Measurements from ENCODE around the gene CSTF2. TPM values are rescaled to one million over a fixed set of nuclear protein-coding genes. Genes with fewer than 3 reads are reported as not detected.

CSTF2 gene
- total RNA-seq, 1 donor from 2014 or later, result 7.3 TPM

DNA sequence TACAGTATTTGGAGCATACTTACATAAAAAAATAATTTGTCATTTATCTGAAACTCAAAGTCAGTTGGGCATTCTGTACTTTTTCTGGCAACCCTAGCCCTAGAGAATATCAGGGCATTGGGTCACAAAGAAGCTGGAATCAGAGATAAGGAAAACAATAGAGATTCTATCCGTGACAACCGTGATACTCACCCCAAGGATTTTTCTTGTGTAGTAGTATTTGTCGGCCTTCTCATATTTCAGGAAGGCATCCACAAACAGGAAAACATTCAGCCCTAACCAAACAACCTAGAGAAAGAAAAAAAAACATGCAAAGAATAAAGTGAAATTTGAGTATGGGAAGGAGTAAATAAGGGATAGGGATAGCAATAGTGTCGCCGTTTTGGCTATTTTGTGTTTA, 50.3 kb downstream of the CSTF2 start:
- Histone ChIP-seq H3K27me3 (ENCODE audit: control insufficient read depth in 3 of 3, insufficient read depth in 3 of 3, low read length in 3 of 3) (no peaks in the 10 kb centered on the region), H3K36me3 (ENCODE audit: control insufficient read depth in 3 of 3, insufficient read depth in 3 of 3, low read length in 3 of 3) (no peaks in the 10 kb centered on the region), H3K4me3 (ENCODE audit: low read length in 3 of 3) (no peak overlapping the region), H3K9me3 (ENCODE audit: control insufficient read depth in 3 of 3, low read length in 3 of 3) (no peaks in the 10 kb centered on the region), H3K4me1 (ENCODE audit: control insufficient read depth in 3 of 3, insufficient read depth in 3 of 3, low read length in 3 of 3) (no peaks in the 10 kb centered on the region), H3K9ac (ENCODE audit: low read depth in 1 of 3, low read length in 3 of 3) (no peak overlapping the region), H3K27ac (ENCODE audit: low read depth, low read length) (no peak overlapping the region)

DNA sequence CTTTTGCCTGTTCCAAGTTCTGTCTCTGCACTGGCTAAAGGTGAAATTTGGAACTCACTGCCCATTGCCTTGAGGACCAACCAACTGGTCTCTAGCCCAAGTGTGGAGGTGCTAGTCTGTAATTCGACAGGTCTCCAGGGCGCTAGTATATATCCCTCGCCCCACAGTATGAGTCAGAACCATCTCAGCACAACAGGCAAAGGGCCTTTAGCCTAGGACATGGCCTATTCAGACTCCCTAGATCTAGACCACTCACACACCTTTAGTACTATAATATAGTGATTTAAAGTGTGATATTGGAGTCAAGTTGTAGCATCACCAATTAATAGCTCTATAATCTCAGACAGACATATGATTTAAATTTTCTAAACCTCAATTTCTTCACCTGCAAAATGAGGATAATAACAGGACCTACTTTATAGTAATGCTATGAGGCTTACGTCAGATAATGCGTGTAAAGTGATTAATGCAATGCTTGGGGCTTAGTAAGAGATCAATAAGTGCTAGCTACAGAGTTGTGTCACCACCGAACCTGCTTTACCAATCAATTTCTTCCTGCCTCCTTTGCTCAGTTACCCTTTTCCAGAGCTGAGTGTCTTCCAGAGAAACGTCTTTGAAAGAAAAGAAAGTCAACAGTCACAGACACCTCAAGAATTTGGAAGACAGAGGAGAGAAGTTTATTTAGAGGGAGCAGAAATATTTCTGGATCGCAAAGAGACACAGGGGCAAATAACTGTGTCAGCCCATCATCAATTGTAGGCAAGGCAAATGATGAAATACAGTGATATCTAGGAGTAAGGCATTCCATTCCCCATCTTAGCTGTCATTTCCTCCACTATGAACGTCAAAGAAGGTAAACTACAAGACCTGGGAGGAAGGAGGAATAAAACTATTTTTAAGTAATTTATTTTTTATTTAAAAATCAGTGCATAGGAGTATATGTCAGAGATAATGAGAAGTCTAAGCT, 51.7 kb downstream of the CSTF2 start:
- no peaks in the 10 kb centered on the region for H3K36me3 ChIP-seq (ENCODE audit: control insufficient read depth in 3 of 3, insufficient read depth in 3 of 3, low read length in 3 of 3)
- no peaks in the 10 kb centered on the region for H3K27me3 ChIP-seq (ENCODE audit: control insufficient read depth in 3 of 3, insufficient read depth in 3 of 3, low read length in 3 of 3)
- H3K4me1 ChIP-seq (ENCODE audit: control insufficient read depth in 3 of 3, insufficient read depth in 3 of 3, low read length in 3 of 3), result no peaks in the 10 kb centered on the region
- H3K4me3 ChIP-seq (ENCODE audit: low read length in 3 of 3), result no peak overlapping the region
- H3K9ac ChIP-seq (ENCODE audit: low read depth in 1 of 3, low read length in 3 of 3), result no peak overlapping the region
- H3K27ac ChIP-seq (ENCODE audit: low read depth, low read length), result no peak overlapping the region
- no peaks in the 10 kb centered on the region for H3K9me3 ChIP-seq (ENCODE audit: control insufficient read depth in 3 of 3, low read length in 3 of 3)

DNA sequence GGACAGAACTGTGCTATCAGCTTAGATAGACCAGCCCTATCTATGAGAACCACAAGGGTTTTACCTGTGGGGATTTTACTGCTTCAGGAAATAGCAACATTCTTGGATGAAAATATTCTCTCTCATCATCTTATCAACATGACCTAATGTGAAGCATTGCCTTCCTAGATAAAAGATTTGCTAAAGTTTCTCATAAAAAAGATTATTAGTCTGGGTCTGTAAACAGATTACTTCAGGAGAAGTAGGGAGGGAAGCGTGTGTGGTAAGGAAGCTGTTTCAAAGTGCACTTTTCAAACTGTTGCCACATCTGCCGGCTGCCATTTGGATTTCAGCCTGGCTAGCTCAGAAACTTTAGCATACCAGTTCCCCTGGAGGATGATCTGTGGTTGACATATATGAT, 54.1 kb downstream of the CSTF2 start, which contains the start of gene NOX1:
Gene NOX1 (minus strand): TSS at position 35 of the 400 bp plus-strand sequence. CDS start 220 bp downstream, outside the sequence.
- H3K4me1 ChIP-seq (ENCODE audit: control insufficient read depth in 3 of 3, insufficient read depth in 3 of 3, low read length in 3 of 3), result no peaks in the 10 kb centered on the region
- H3K27ac ChIP-seq (ENCODE audit: low read depth, low read length), result no peak within 1 kb of the TSS
- no peaks in the 10 kb centered on the region for H3K36me3 ChIP-seq (ENCODE audit: control insufficient read depth in 3 of 3, insufficient read depth in 3 of 3, low read length in 3 of 3)
- no peaks in the 10 kb centered on the region for H3K9me3 ChIP-seq (ENCODE audit: control insufficient read depth in 3 of 3, low read length in 3 of 3)
- H3K27me3 ChIP-seq (ENCODE audit: control insufficient read depth in 3 of 3, insufficient read depth in 3 of 3, low read length in 3 of 3), result no peaks in the 10 kb centered on the region
- no peak within 1 kb of the TSS for H3K4me3 ChIP-seq (ENCODE audit: low read length in 3 of 3)
- H3K9ac ChIP-seq (ENCODE audit: low read depth in 1 of 3, low read length in 3 of 3), result no peak within 1 kb of the TSS

DNA sequence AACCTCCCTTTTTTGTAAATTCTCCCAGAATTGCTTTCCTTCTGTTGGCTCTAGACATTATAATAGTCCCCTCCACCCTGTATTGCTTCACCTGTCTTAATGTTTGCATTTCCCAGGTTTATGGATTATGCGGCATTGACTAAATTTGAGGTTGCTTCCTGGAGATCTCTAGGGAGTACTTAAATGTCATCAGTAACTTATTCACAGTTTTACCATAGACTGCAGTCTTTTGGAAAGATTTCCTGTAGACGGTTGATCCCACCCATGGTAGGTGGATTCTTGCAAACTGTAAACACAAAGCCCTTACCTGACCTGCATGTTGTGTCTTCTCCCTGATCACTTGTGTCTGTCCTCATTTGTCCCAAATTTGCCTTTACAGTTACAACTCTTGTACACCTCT, 60.2 kb downstream of the CSTF2 start:
- H3K4me1 ChIP-seq (ENCODE audit: control insufficient read depth in 3 of 3, insufficient read depth in 3 of 3, low read length in 3 of 3), result no peaks in the 10 kb centered on the region
- no peak overlapping the region for H3K27ac ChIP-seq (ENCODE audit: low read depth, low read length)
- no peak overlapping the region for H3K9ac ChIP-seq (ENCODE audit: low read depth in 1 of 3, low read length in 3 of 3)
- H3K9me3 ChIP-seq (ENCODE audit: control insufficient read depth in 3 of 3, low read length in 3 of 3), result no peaks in the 10 kb centered on the region
- no peaks in the 10 kb centered on the region for H3K36me3 ChIP-seq (ENCODE audit: control insufficient read depth in 3 of 3, insufficient read depth in 3 of 3, low read length in 3 of 3)
- no peaks in the 10 kb centered on the region for H3K27me3 ChIP-seq (ENCODE audit: control insufficient read depth in 3 of 3, insufficient read depth in 3 of 3, low read length in 3 of 3)
- no peak overlapping the region for H3K4me3 ChIP-seq (ENCODE audit: low read length in 3 of 3)

DNA sequence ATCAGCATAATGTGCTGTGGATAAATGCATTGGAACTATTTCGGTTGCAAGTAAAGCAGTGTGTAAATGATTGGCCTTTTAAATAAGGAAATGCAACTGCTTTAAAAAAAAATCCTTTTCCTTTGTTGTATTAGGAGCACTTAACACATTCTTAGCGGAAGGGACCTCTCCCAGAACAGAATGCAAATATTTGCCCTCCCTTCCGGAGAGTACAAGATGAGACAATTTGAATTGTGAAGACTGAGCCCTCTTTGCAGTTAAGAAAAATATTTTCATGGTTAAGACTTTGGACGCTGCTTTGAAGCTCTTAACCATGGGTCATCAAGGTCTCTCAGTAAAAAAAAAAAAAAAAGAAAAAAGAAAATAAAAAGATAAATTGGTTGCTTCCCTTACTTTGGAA, 63.5 kb downstream of the CSTF2 start:
- Histone ChIP-seq H3K9ac (ENCODE audit: low read depth in 1 of 3, low read length in 3 of 3) (no peak overlapping the region), H3K36me3 (ENCODE audit: control insufficient read depth in 3 of 3, insufficient read depth in 3 of 3, low read length in 3 of 3) (no peaks in the 10 kb centered on the region), H3K27ac (ENCODE audit: low read depth, low read length) (no peak overlapping the region), H3K4me3 (ENCODE audit: low read length in 3 of 3) (no peak overlapping the region), H3K4me1 (ENCODE audit: control insufficient read depth in 3 of 3, insufficient read depth in 3 of 3, low read length in 3 of 3) (no peaks in the 10 kb centered on the region), H3K27me3 (ENCODE audit: control insufficient read depth in 3 of 3, insufficient read depth in 3 of 3, low read length in 3 of 3) (no peaks in the 10 kb centered on the region), H3K9me3 (ENCODE audit: control insufficient read depth in 3 of 3, low read length in 3 of 3) (no peaks in the 10 kb centered on the region)

Small RNAs within 50 kb of the gene (small RNA-seq; reads per million reads assigned to genes)
- not detected for gene RF00411

Other genes with a start within 250 kb of the CSTF2 start
- gene TNMD, start 235.5 kb upstream of the CSTF2 start, total RNA-seq, result 123 TPM
- 36.0 TPM for gene TSPAN6, start 183.6 kb upstream of the CSTF2 start, total RNA-seq
- 13.0 TPM for gene SRPX2, start 176.2 kb upstream of the CSTF2 start, total RNA-seq
- gene SYTL4, start 88.3 kb upstream of the CSTF2 start, total RNA-seq, result 2.6 TPM
- not detected for gene NOX1, start 54.0 kb downstream of the CSTF2 start, total RNA-seq
- gene XKRX, start 108.5 kb downstream of the CSTF2 start, total RNA-seq, result under 0.01 TPM
- not detected for gene ARL13A, start 149.3 kb downstream of the CSTF2 start, total RNA-seq
- 13.0 TPM for gene TRMT2B, start 231.7 kb downstream of the CSTF2 start, total RNA-seq